Measurements from ENCODE around the gene CSGALNACT2.

GRCh38 chr10:43160921-43161255, 22.6 kb downstream of the CSGALNACT2 start:
- TF ChIP-seq, protein P1, sequence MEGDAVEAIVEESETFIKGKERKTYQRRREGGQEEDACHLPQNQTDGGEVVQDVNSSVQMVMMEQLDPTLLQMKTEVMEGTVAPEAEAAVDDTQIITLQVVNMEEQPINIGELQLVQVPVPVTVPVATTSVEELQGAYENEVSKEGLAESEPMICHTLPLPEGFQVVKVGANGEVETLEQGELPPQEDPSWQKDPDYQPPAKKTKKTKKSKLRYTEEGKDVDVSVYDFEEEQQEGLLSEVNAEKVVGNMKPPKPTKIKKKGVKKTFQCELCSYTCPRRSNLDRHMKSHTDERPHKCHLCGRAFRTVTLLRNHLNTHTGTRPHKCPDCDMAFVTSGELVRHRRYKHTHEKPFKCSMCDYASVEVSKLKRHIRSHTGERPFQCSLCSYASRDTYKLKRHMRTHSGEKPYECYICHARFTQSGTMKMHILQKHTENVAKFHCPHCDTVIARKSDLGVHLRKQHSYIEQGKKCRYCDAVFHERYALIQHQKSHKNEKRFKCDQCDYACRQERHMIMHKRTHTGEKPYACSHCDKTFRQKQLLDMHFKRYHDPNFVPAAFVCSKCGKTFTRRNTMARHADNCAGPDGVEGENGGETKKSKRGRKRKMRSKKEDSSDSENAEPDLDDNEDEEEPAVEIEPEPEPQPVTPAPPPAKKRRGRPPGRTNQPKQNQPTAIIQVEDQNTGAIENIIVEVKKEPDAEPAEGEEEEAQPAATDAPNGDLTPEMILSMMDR (IDR thresholded peaks at IDR 0.05): no peak
- no peak for TF ChIP-seq POLR2A (IDR thresholded peaks at IDR 0.05)
- no peak for TF ChIP-seq POLR2AphosphoS5 (IDR thresholded peaks at IDR 0.05)
